HG03103 (cell line): ENCODE measurements around the gene MAN2A2.

Experiments used
- ATAC-seq: cut with Tn5 transposase; IDR thresholded peaks from one replicate; pipeline ENCODE4 v1.9.1; 2021; ENCODE audit warnings: low read depth; ENCODE audit not compliant: unreplicated experiment

The MAN2A2 gene

GRCh38 chr15:90957031-90957790 is 54.1 kb downstream of the MAN2A2 start:
- ATAC-seq, result no peak

GRCh38 chr15:90957791-90958190 is 54.7 kb downstream of the MAN2A2 start:
- no peak for ATAC-seq

GRCh38 chr15:90959028-90959595 is 56.0 kb downstream of the MAN2A2 start:
- ATAC-seq, result no peak

- ATAC-seq, result no peak
Observed at GRCh38 chr15:90959894-90960293, 56.8 kb downstream of the MAN2A2 start.

- no peak for ATAC-seq
Observed at GRCh38 chr15:90960298-90961091, 57.4 kb downstream of the MAN2A2 start.

- ATAC-seq, result no peak
Observed at GRCh38 chr15:90962021-90962420, 58.9 kb downstream of the MAN2A2 start.

GRCh38 chr15:90966262-90966661 is 63.2 kb downstream of the MAN2A2 start:
- ATAC-seq, result no peak

GRCh38 chr15:90967206-90967605 is 64.1 kb downstream of the MAN2A2 start:
- ATAC-seq, result no peak

- ATAC-seq, result no peak
Observed at GRCh38 chr15:90968434-90968833, 65.3 kb downstream of the MAN2A2 start.

GRCh38 chr15:90970274-90970673 is 67.2 kb downstream of the MAN2A2 start:
- ATAC-seq, result no peak

- ATAC-seq, result no peak
Observed at GRCh38 chr15:90972133-90972532, 69.0 kb downstream of the MAN2A2 start.
